Right lobe of liver (tissue), 4 donors: ENCODE data around the gene CCT4.

Experiments used
- CTCF ChIP-seq, 4 donors: fragments of 200-600 bp in 3 of 4; fragments of 450-650 bp in 1 of 4; IDR thresholded peaks; one replicate each; pipeline versions ENCODE4 v1.5.1 to v1.8.0; 2016 to 2022; ENCODE audit warnings: antibody characterized with exemption in 4 of 4, mild to moderate bottlenecking in 2 of 4
- POLR2A ChIP-seq: fragments of 450-650 bp; IDR thresholded peaks from one replicate; pipeline ENCODE4 v1.6.1; 2017; ENCODE audit warnings: antibody characterized with exemption, mild to moderate bottlenecking
- donor health status: DM: no; HTN: no; CAD: no.
- donor health status: DM: no; HTN: no; CAD: no.
- donor health status: DM: no; HTN: yes; CAD: no.

DNA sequence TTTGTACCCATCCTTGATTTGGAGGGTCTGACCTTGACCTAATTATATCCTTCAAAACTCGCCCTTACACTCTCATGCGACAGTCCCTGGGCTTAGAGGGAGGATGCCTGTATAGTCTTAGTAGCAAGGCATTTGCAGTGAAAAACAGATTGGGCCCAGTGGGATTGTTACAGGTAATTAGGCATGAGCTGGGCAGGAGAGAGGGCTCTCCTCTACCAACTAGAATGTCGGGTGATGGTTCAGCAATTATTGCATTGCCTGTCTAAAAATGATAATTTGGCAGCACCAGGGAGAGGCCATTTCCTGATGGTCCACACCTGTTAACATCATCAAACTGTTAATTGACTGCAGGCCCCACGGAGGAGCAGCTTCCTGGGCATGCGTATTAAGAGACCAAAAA is 49.4 kb upstream of the CCT4 start:
- no peak for TF ChIP-seq CTCF (IDR thresholded peaks at IDR 0.05)
- no peak for TF ChIP-seq POLR2A
